GM12873 (cell line): ENCODE results near the gene SCN8A.

Experiments used
- TF ChIP-seq, protein P1 (sequence below): IDR thresholded peaks from 2 replicates; pipeline ENCODE4 v1.5.1; 2012; ENCODE audit warnings: low read depth, mild to moderate bottlenecking, moderate library complexity, low read length, control low read depth; ENCODE audit not compliant: insufficient read depth; ENCODE audit errors: missing control alignments

The SCN8A gene

DNA sequence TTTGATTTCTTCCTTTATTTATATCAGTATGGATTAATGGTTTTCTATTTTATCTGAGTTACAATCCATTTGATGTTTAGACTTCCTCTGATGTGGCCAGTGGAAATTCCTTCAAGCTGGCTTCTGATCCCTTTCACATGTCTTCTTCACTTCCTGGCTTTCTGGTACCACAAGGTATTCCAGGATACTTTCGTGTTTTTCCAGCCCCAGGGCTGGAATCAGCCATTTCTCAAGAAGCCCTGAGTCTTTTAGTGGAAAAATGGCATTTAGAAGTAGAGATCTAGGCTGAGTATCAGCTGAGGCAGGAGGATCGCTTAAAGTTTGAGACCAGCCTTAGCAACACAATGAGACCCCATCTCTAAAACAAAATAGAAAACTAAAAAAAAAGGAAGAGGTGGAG lies 164.2 kb downstream of the SCN8A start:
- TF ChIP-seq, protein P1, sequence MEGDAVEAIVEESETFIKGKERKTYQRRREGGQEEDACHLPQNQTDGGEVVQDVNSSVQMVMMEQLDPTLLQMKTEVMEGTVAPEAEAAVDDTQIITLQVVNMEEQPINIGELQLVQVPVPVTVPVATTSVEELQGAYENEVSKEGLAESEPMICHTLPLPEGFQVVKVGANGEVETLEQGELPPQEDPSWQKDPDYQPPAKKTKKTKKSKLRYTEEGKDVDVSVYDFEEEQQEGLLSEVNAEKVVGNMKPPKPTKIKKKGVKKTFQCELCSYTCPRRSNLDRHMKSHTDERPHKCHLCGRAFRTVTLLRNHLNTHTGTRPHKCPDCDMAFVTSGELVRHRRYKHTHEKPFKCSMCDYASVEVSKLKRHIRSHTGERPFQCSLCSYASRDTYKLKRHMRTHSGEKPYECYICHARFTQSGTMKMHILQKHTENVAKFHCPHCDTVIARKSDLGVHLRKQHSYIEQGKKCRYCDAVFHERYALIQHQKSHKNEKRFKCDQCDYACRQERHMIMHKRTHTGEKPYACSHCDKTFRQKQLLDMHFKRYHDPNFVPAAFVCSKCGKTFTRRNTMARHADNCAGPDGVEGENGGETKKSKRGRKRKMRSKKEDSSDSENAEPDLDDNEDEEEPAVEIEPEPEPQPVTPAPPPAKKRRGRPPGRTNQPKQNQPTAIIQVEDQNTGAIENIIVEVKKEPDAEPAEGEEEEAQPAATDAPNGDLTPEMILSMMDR = no peak

DNA sequence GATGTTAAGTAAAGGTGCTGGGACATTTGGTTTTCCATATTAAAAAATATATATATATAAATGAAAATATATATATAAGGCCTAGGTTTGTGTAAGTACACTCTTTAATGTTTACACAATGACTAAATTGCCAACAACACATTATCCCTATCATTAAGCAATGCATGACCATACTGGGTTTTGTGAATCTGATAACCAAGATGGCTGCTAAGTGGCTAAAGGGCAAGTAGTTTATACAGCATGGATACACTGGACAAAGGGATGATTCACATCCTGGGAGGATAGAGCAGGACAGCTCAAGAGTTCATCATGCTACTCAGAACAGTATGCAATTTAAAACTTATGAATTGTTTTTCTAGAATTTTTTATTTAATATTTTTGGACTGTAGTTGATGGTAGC lies 168.1 kb downstream of the SCN8A start:
- TF ChIP-seq, protein P1 = no peak

DNA sequence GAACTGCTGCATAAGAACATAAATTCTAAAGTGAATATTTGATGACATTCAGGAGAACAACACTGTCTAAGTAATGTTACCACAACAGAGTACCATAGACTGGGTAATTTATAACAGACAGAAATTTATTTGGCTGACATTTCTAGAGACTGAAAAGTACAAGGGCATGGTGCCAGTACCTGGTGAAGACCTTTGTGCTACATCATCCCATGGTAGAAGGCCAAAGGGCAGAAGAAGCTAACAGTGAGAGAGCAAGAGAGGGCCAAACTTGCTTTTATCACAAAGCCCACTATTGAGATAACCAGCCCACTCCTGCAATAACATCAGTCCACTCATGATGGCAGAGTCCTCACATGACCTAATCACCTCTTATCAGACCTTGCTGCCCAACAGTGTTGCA lies 168.7 kb downstream of the SCN8A start:
- TF ChIP-seq, protein P1 = no peak

DNA sequence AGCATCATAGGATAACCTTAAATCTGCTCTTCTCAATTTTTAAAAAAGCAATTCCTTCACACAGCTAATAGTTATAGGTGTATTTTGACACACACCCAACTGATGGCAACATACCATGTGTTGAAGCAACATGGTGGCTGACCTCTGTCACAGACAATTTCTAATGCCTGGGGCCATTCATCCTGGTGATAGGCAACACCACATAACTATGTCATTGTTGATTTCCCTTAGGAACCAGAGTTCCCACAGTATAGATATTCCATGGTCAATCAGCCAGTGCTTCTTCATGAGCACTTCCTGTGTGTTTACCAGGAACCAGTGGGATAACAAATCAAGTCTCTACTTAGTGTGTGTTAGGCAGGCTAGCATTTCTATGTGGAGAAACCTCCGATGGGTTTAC lies 169.2 kb downstream of the SCN8A start:
- TF ChIP-seq, protein P1 = no peak

DNA sequence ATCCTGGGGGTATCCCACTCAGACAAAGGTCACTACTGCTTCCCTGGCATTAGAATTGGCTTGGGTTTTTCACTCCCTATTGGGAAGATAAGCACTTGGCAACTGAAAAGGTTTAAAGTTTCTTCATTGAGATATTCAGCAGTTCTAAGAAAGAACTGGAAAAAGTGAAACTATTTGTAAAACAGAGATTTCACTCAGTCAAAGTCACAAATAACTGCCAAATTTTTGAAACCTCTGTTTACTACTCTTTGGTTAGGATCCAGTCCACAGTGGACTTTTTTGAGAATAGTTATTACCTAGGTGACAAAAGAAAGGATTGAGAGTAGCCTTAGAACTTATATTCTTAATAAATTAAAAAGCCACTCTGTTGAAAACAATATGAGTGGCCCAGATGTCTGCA lies 172.7 kb downstream of the SCN8A start:
- TF ChIP-seq, protein P1 = no peak

DNA sequence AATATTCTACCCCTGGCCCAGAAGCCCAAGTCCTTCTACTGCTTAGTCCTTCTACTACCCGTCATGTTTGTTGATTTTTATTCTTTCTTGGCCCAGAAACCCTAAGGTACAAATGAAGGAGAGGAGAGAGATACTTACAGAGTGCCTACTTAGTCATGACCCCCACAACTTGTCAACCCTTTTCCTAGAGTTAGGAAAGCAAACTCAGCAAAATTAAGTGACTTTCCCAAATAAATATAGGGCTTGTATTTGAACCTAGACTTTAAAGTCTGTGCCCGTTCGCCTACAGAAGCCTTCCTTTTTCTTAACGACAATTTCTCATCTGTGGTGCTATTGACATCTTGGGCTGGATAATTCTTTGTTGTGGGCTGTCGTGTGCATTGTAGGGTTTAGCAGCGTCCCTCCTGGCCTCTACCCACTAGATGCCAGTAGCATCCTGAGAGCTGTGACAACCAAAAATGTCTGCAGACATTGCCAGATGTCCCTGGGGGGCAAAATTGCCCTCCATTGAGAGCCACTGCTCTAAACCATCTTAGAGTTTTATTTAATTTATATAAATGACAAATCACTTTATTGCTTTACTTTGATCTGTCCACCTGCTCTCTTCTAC lies 175.1 kb downstream of the SCN8A start:
- TF ChIP-seq, protein P1 = no peak

DNA sequence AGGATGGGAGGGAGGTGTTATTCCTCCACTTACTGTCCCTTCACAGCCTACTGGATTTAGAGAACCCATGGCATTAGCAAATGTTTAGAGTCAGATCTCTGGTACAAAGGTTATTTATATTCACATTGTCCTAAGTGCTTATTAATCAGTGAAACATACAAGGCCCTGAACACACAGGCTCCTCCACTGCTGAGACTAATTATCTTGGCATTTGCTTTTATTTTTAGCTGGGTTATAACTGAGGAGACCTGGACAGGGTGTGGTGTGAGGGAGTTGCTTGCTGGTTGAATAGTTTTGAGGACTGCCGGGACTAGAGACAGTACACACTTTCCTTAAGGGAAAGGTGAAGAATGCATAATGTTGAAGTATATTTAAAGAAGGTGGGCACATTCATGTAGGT lies 180.0 kb downstream of the SCN8A start:
- TF ChIP-seq, protein P1 = no peak
